GM18858 (cell line): Measurements from ENCODE around the gene BCL7A.
"Not testable (repeated sequence)": the region's sequence is repeated elsewhere in the genome, so short reads cannot be mapped to it uniquely, and the experiment has no call there.

ENCODE experiments used
- ATAC-seq: cut with Tn5 transposase; IDR thresholded peaks from one replicate; pipeline ENCODE4 v1.9.1; 2021; ENCODE audit not compliant: unreplicated experiment

BCL7A gene

GRCh38 chr12:122024132-122024785, 2.6 kb downstream of the BCL7A start:
- ATAC-seq = no peak

GRCh38 chr12:122026706-122027333, 5.1 kb downstream of the BCL7A start:
- ATAC-seq = no peak

- no peak for ATAC-seq
These were observed 6.7 kb downstream of the BCL7A start for GRCh38 chr12:122028165-122028904.

GRCh38 chr12:122028905-122029560, 7.3 kb downstream of the BCL7A start:
- peak; percentile 60 for ATAC-seq

GRCh38 chr12:122029620-122030423, 8.1 kb downstream of the BCL7A start:
- no peak for ATAC-seq

- ATAC-seq = no peak
These were observed 8.8 kb downstream of the BCL7A start for GRCh38 chr12:122030424-122031035.

GRCh38 chr12:122031342-122032216, 9.9 kb downstream of the BCL7A start:
- ATAC-seq = no peak

GRCh38 chr12:122032580-122032979, 10.9 kb downstream of the BCL7A start:
- ATAC-seq = no peak

- ATAC-seq = no peak
These were observed 13.6 kb downstream of the BCL7A start for GRCh38 chr12:122035292-122035691.

GRCh38 chr12:122036153-122036552, 14.5 kb downstream of the BCL7A start:
- no peak for ATAC-seq

- no peak for ATAC-seq
These were observed 19.1 kb downstream of the BCL7A start for GRCh38 chr12:122040579-122041386.

- ATAC-seq = not testable (repeated sequence)
These were observed 19.8 kb downstream of the BCL7A start for GRCh38 chr12:122041458-122041857.

GRCh38 chr12:122042910-122043309, 21.2 kb downstream of the BCL7A start:
- ATAC-seq = no peak

GRCh38 chr12:122043476-122043875, 21.8 kb downstream of the BCL7A start:
- no peak for ATAC-seq

GRCh38 chr12:122045262-122045661, 23.6 kb downstream of the BCL7A start:
- ATAC-seq = no peak

GRCh38 chr12:122046145-122046544, 24.5 kb downstream of the BCL7A start:
- no peak for ATAC-seq

- ATAC-seq = no peak
These were observed 26.5 kb downstream of the BCL7A start for GRCh38 chr12:122048151-122048550.

GRCh38 chr12:122049827-122050226, 28.1 kb downstream of the BCL7A start:
- no peak for ATAC-seq

- no peak for ATAC-seq
These were observed 29.0 kb downstream of the BCL7A start for GRCh38 chr12:122050706-122051105.
